KOPT-K1 (cell line): ENCODE data around the gene GRIN2D.

ENCODE experiments used
- H3K27ac ChIP-seq: fragments of 200-600 bp; sonication (generic); 2 replicates; pipeline ENCODE4 v1.5.1; 2016; ENCODE audit warnings: antibody characterized with exemption, mild to moderate bottlenecking, low read depth, low read length; ENCODE audit not compliant: poor library complexity, severe bottlenecking
- H3K36me3 ChIP-seq: fragments of 200-600 bp; sonication (generic); 2 replicates; pipeline ENCODE4 v1.5.1; 2017; ENCODE audit warnings: antibody characterized with exemption, mild to moderate bottlenecking, low read length, moderate library complexity; ENCODE audit not compliant: insufficient read depth
- H3K9me3 ChIP-seq: fragments of 200-600 bp; sonication (generic); 2 replicates; pipeline ENCODE4 v1.5.1; 2017; ENCODE audit warnings: antibody characterized with exemption, low read length, mild to moderate bottlenecking; ENCODE audit not compliant: insufficient read depth, poor library complexity, severe bottlenecking

The GRIN2D gene

GRCh38 chr19:48424694-48425219, 31.3 kb downstream of the GRIN2D start:
- Histone ChIP-seq H3K9me3 (no peaks in the 10 kb centered on the region), H3K27ac (no peak overlapping the region), H3K36me3 (no peaks in the 10 kb centered on the region)

GRCh38 chr19:48428670-48429069, 35.2 kb downstream of the GRIN2D start:
- H3K36me3 ChIP-seq: no peaks in the 10 kb centered on the region
- H3K27ac ChIP-seq: no peak overlapping the region
- H3K9me3 ChIP-seq: peaks cover 8% of the 10 kb centered on the region

DNA sequence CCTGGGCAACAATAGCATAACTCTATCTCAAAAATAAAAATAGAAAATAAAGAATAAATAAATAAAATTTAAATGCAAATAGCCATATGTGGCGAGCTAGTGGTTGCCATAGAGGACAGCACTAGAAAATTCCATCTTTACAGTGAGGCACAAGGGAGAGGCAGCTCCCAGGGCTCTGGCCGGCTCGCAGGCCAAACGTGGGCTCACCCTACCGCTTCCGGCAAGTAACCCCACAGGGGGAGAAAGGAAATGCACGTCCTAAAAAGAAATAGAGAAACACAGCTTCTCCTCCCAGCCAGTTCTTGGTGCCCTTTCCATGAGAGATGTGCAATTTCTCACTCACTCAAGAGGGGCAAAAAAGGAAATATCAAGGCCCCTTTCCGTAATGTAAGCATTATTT, 39.9 kb downstream of the GRIN2D start:
- H3K27ac ChIP-seq: no peak overlapping the region
- H3K36me3 ChIP-seq: no peaks in the 10 kb centered on the region
- H3K9me3 ChIP-seq: peaks cover 8% of the 10 kb centered on the region

GRCh38 chr19:48436586-48436985, 43.1 kb downstream of the GRIN2D start:
- Histone ChIP-seq H3K36me3 (no peaks in the 10 kb centered on the region), H3K9me3 (peaks cover under 1% of the 10 kb centered on the region), H3K27ac (no peak overlapping the region)

DNA sequence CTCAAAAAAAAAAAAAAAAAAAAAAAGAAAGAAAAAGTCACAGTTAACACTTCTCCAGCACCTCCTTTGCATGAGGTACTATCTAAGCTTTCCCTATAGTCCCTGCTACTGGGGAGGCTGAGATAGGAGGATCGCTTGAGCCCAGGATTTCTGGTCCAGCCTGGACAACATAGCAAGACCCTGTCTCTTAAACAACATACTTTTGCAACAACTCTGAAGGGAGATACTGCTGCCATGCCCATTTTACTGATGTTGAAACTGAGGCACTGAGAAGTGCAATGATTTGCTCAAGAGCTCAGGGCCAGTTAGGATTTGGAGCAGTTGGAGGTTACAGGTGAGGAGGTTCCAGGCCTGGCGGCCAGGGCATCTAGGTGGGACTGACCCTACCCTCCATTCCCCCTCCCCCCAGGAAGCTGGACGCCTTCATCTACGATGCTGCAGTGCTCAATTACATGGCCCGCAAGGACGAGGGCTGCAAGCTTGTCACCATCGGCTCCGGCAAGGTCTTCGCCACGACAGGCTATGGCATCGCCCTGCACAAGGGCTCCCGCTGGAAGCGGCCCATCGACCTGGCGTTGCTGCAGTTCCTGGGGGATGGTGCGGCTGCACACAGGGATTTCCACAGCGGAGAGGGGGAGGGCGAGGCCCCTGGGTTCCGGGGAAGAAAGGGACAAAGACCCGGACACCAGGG, 48.0 kb downstream of the GRIN2D start:
- Histone ChIP-seq H3K36me3 (no peaks in the 10 kb centered on the region), H3K9me3 (no peaks in the 10 kb centered on the region), H3K27ac (no peak overlapping the region)

GRCh38 chr19:48442116-48443035, 48.9 kb downstream of the GRIN2D start:
- Histone ChIP-seq H3K9me3 (no peaks in the 10 kb centered on the region), H3K36me3 (peaks cover 4% of the 10 kb centered on the region), H3K27ac (no peak overlapping the region)

DNA sequence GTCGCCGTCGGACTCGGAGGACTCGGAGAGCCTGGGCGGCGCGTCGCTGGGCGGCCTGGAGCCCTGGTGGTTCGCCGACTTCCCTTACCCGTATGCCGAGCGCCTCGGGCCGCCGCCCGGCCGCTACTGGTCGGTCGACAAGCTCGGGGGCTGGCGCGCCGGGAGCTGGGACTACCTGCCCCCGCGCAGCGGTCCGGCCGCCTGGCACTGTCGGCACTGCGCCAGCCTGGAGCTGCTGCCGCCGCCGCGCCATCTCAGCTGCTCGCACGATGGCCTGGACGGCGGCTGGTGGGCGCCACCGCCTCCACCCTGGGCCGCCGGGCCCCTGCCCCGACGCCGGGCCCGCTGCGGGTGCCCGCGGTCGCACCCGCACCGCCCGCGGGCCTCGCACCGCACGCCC, 49.8 kb downstream of the GRIN2D start:
- peaks cover 12% of the 10 kb centered on the region for H3K36me3 ChIP-seq
- no peaks in the 10 kb centered on the region for H3K9me3 ChIP-seq
- H3K27ac ChIP-seq: no peak overlapping the region
